ENCODE results near the gene MAJIN.

MAJIN gene

DNA sequence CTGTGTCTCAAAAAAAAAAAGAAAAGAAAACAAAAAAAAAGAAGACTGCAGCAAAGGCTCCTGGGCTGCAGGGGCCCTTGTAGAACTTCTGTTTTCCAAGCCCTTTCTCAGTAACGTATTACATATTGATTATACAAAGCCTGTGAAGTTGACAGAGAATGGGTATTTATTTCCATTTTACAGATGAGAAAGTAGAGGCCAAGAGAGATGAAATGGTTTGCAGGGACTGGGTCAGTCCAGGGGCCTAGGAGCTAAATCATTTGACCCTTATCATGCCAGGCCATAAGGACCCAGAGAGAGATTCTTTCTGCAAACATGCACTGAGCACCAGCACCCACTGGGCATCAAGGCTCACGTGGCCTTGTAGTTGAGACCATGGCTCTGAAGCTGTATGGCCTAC is 43.0 kb downstream of the MAJIN start:
- no peak for TF ChIP-seq ARNTL (CRISPR knock-in tag; IDR thresholded peaks at IDR 0.05; ENCODE audit: borderline replicate concordance, low read depth)
- TF ChIP-seq TCF4 (CRISPR knock-in tag; IDR thresholded peaks at IDR 0.05; ENCODE audit: borderline replicate concordance) = no peak
- TF ChIP-seq TOX (CRISPR knock-in tag; IDR thresholded peaks at IDR 0.05; ENCODE audit: borderline replicate concordance) = no peak
- TF ChIP-seq, protein P1, sequence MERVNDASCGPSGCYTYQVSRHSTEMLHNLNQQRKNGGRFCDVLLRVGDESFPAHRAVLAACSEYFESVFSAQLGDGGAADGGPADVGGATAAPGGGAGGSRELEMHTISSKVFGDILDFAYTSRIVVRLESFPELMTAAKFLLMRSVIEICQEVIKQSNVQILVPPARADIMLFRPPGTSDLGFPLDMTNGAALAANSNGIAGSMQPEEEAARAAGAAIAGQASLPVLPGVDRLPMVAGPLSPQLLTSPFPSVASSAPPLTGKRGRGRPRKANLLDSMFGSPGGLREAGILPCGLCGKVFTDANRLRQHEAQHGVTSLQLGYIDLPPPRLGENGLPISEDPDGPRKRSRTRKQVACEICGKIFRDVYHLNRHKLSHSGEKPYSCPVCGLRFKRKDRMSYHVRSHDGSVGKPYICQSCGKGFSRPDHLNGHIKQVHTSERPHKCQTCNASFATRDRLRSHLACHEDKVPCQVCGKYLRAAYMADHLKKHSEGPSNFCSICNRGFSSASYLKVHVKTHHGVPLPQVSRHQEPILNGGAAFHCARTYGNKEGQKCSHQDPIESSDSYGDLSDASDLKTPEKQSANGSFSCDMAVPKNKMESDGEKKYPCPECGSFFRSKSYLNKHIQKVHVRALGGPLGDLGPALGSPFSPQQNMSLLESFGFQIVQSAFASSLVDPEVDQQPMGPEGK (CRISPR knock-in tag; IDR thresholded peaks at IDR 0.05; ENCODE audit: borderline replicate concordance) = no peak
- TF ChIP-seq, protein P2, sequence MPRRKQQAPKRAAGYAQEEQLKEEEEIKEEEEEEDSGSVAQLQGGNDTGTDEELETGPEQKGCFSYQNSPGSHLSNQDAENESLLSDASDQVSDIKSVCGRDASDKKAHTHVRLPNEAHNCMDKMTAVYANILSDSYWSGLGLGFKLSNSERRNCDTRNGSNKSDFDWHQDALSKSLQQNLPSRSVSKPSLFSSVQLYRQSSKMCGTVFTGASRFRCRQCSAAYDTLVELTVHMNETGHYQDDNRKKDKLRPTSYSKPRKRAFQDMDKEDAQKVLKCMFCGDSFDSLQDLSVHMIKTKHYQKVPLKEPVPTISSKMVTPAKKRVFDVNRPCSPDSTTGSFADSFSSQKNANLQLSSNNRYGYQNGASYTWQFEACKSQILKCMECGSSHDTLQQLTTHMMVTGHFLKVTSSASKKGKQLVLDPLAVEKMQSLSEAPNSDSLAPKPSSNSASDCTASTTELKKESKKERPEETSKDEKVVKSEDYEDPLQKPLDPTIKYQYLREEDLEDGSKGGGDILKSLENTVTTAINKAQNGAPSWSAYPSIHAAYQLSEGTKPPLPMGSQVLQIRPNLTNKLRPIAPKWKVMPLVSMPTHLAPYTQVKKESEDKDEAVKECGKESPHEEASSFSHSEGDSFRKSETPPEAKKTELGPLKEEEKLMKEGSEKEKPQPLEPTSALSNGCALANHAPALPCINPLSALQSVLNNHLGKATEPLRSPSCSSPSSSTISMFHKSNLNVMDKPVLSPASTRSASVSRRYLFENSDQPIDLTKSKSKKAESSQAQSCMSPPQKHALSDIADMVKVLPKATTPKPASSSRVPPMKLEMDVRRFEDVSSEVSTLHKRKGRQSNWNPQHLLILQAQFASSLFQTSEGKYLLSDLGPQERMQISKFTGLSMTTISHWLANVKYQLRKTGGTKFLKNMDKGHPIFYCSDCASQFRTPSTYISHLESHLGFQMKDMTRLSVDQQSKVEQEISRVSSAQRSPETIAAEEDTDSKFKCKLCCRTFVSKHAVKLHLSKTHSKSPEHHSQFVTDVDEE (CRISPR knock-in tag; IDR thresholded peaks at IDR 0.05) = no peak
- TF ChIP-seq, protein P3, sequence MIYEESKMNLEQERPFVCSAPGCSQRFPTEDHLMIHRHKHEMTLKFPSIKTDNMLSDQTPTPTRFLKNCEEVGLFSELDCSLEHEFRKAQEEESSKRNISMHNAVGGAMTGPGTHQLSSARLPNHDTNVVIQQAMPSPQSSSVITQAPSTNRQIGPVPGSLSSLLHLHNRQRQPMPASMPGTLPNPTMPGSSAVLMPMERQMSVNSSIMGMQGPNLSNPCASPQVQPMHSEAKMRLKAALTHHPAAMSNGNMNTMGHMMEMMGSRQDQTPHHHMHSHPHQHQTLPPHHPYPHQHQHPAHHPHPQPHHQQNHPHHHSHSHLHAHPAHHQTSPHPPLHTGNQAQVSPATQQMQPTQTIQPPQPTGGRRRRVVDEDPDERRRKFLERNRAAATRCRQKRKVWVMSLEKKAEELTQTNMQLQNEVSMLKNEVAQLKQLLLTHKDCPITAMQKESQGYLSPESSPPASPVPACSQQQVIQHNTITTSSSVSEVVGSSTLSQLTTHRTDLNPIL (CRISPR knock-in tag; IDR thresholded peaks at IDR 0.05; ENCODE audit: low read depth) = no peak
- TF ChIP-seq, protein P4, sequence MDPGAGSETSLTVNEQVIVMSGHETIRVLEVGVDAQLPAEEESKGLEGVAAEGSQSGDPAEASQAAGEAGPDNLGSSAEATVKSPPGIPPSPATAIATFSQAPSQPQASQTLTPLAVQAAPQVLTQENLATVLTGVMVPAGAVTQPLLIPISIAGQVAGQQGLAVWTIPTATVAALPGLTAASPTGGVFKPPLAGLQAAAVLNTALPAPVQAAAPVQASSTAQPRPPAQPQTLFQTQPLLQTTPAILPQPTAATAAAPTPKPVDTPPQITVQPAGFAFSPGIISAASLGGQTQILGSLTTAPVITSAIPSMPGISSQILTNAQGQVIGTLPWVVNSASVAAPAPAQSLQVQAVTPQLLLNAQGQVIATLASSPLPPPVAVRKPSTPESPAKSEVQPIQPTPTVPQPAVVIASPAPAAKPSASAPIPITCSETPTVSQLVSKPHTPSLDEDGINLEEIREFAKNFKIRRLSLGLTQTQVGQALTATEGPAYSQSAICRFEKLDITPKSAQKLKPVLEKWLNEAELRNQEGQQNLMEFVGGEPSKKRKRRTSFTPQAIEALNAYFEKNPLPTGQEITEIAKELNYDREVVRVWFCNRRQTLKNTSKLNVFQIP (CRISPR knock-in tag; IDR thresholded peaks at IDR 0.05; ENCODE audit: borderline replicate concordance, low read depth) = no peak
- TF ChIP-seq ZNF70 (CRISPR knock-in tag; IDR thresholded peaks at IDR 0.05) = no peak
- no peak for TF ChIP-seq SNAI2 (CRISPR knock-in tag; IDR thresholded peaks at IDR 0.05)
- no peak for TF ChIP-seq RARB (CRISPR knock-in tag; IDR thresholded peaks at IDR 0.05)
- ATAC-seq = no peak

DNA sequence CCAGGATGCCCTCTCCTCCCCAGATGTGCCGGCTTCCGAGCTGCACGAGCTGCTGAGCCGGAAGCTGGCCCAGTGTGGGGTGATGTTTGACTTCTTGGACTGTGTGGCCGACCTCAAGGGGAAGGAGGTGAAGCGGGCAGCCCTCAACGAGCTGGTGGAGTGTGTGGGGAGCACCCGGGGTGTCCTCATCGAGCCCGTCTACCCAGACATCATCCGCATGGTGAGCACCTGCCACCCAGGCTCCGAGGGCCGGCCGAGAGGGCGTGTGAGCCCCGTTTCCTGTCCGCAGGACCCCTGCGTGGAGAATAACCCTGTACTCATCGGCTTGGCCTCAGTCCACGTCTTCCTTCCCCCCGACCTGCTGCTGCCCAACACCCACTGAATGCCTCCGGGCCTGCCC is 45.2 kb downstream of the MAJIN start:
- no peak for ATAC-seq
- TF ChIP-seq SNAI2 (CRISPR knock-in tag; IDR thresholded peaks at IDR 0.05) (no peak), ZC3H10 (CRISPR knock-in tag; IDR thresholded peaks at IDR 0.05) (no peak), ISL1 (CRISPR knock-in tag; IDR thresholded peaks at IDR 0.05) (no peak), OSR1 (CRISPR knock-in tag; IDR thresholded peaks at IDR 0.05) (no peak), ZFP3 (CRISPR knock-in tag; IDR thresholded peaks at IDR 0.05) (no peak), ZNF8 (CRISPR knock-in tag; IDR thresholded peaks at IDR 0.05) (no peak), PPARA (CRISPR knock-in tag; IDR thresholded peaks at IDR 0.05; ENCODE audit: borderline replicate concordance) (no peak)

DNA sequence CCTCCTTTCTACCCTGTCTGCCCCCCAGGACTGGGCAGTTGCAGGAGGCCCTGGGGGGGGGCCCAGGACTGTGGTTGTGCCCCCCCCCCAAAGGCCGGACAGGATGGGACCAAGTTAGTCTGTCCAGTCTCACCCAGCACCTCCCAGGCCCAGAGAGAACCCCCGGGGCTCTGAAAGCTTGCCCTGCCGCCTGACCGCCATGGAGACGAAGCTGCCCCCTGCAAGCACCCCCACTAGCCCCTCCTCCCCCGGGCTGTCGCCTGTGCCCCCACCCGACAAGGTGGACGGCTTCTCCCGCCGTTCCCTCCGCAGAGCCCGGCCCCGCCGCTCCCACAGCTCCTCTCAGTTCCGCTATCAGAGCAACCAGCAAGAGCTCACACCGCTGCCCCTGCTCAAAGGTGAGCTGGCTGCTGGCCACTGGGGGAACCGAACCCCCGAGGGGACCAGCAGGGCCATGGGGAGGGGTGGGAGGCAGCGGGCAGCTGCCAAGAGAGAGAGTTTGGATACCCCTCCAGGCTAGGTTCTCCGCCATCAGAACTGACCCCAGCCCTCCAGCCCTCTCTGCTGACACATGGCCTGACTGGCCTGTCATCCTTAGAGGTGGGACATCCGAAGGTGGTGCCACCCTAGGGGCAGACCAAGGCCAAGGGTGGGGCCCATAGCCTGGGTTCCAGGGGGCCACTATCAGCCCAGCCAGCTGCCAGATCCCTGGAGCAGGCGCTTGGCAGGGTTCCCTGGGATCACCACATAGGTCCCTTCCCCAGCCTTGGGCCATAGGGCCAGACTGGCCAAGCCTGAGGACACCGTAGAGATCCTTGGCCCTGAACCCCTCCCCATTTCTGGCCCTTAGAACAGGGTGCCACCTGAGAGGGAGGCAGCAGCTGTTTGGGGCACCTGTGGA is 46.1 kb downstream of the MAJIN start:
- ATAC-seq = no peak
- TF ChIP-seq ZC3H10 (CRISPR knock-in tag; IDR thresholded peaks at IDR 0.05) (no peak), TCF4 (CRISPR knock-in tag; IDR thresholded peaks at IDR 0.05; ENCODE audit: borderline replicate concordance) (no peak), GLIS3 (CRISPR knock-in tag; IDR thresholded peaks at IDR 0.05) (no peak), CSDC2 (CRISPR knock-in tag; IDR thresholded peaks at IDR 0.05) (no peak), ESRRG (CRISPR knock-in tag; IDR thresholded peaks at IDR 0.05) (no peak), BACH2 (CRISPR knock-in tag; IDR thresholded peaks at IDR 0.05; ENCODE audit: borderline replicate concordance) (no peak), TOX (CRISPR knock-in tag; IDR thresholded peaks at IDR 0.05; ENCODE audit: borderline replicate concordance) (no peak), ISL1 (CRISPR knock-in tag; IDR thresholded peaks at IDR 0.05) (no peak), ZFP30 (CRISPR knock-in tag; IDR thresholded peaks at IDR 0.05) (no peak), ZNF70 (CRISPR knock-in tag; IDR thresholded peaks at IDR 0.05) (no peak), ZNF565 (CRISPR knock-in tag; conservative IDR thresholded peaks at IDR 0.05; ENCODE audit: low read depth) (no peak), RARB (CRISPR knock-in tag; IDR thresholded peaks at IDR 0.05) (no peak)
- TF ChIP-seq, protein P2 (CRISPR knock-in tag; IDR thresholded peaks at IDR 0.05) = no peak
- TF ChIP-seq, protein P4 (CRISPR knock-in tag; IDR thresholded peaks at IDR 0.05; ENCODE audit: borderline replicate concordance, low read depth) = no peak
